Duodenal mucosa (tissue), 2 donors: ENCODE measurements around the gene GLA.

Experiments used
- H3K27ac ChIP-seq: one replicate; pipeline ENCODE4 v1.7.0; 2013; ENCODE audit warnings: low read depth, low read length
- H3K27me3 ChIP-seq, 2 donors: one replicate each; pipeline ENCODE4 v1.7.0; 2013; ENCODE audit warnings: low read length in 2 of 2, control low read depth in 1 of 2; ENCODE audit not compliant: insufficient read depth in 2 of 2, control insufficient read depth in 1 of 2
- H3K36me3 ChIP-seq, 2 donors: one replicate each; pipeline ENCODE4 v1.7.0; 2013; ENCODE audit warnings: low read length in 2 of 2, control low read depth in 1 of 2; ENCODE audit not compliant: insufficient read depth in 2 of 2, control insufficient read depth in 1 of 2
- H3K4me1 ChIP-seq, 2 donors: one replicate each; pipeline ENCODE4 v1.7.0; 2013; ENCODE audit warnings: low read length in 2 of 2, control low read depth in 1 of 2; ENCODE audit not compliant: insufficient read depth in 2 of 2, control insufficient read depth in 1 of 2
- H3K4me3 ChIP-seq, 2 donors: one replicate each; pipeline ENCODE4 v1.7.0; 2013; ENCODE audit warnings: low read length in 2 of 2, low read depth in 1 of 2
- H3K9ac ChIP-seq, 2 donors: one replicate each; pipeline ENCODE4 v1.7.0; 2013; ENCODE audit warnings: low read length in 2 of 2, low read depth in 1 of 2
- H3K9me3 ChIP-seq, 2 donors: one replicate each; pipeline ENCODE4 v1.7.0; 2013; ENCODE audit warnings: low read length in 2 of 2, control low read depth in 1 of 2; ENCODE audit not compliant: control insufficient read depth in 1 of 2

The GLA gene

DNA sequence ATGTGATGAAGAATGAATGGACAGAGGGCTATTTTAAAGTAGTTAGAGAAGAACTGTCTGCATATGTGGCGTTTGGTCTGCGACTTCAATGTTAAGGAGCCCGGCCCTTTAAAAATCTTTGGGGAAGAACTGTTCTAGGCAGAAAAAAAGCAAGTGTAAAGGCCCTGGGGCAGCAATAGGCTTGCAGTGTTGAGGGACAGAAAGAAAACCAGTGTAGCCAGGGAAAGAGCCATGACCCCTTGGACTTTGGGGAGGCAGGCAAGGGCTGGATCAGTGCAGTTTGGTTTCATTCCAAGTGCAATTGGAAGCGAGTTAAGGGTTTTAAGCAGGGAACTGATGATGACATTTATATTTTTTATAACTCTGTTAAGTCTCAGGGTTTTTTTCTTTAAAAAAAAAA is 7.9 kb downstream of the GLA start:
- Histone ChIP-seq H3K36me3 (peaks cover 0 to 13% of the 10 kb centered on the region in 2 donors), H3K4me3 (no peak overlapping the region), H3K27me3 (no peaks in the 10 kb centered on the region)

DNA sequence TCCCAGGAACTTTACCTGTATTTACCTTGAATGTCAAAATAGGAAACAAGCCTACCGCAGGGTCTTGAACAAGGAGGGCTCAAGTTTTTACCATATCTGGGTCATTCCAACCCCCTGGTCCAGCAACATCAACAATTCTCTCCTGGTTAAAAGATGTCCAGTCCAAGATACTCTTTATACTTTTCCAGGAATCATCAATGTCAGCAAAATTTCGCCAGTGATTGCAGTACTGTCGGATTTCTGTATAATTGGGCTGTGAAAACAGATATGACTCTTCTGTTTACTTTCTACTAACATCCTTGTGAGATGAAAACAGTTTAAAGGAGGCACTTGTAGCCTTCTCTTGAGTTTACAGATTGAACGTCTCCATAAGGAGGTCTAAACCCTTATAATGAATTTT is 9.0 kb downstream of the GLA start:
- no peaks in the 10 kb centered on the region for H3K27me3 ChIP-seq
- no peak overlapping the region for H3K9ac ChIP-seq
- no peaks in the 10 kb centered on the region for H3K9me3 ChIP-seq
- peaks cover 0 to 13% of the 10 kb centered on the region in 2 donors for H3K36me3 ChIP-seq
- H3K4me3 ChIP-seq, result no peak overlapping the region
- H3K4me1 ChIP-seq, result no peaks in the 10 kb centered on the region
- no peak overlapping the region for H3K27ac ChIP-seq

More for the DNA sequence above, 7.9 kb downstream of the GLA start:
- Histone ChIP-seq H3K9me3 (no peaks in the 10 kb centered on the region), H3K9ac (no peak overlapping the region), H3K4me1 (no peaks in the 10 kb centered on the region), H3K27ac (no peak overlapping the region)

DNA sequence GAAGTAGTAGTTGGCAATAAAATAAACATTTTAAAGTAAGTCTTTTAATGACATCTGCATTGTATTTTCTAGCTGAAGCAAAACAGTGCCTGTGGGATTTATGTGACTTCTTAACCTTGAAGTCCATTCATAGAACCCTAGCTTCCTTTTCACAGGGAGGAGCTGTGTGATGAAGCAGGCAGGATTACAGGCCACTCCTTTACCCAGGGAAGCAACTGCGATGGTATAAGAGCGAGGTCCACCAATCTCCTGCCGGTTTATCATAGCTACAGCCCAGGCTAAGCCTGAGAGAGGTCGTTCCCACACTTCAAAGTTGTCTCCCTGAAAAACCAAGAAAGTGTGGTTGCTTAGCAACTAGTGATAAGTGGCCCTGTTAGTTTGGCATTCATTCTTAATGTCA is 9.9 kb downstream of the GLA start:
- H3K36me3 ChIP-seq, result peaks cover 0 to 15% of the 10 kb centered on the region in 2 donors
- H3K9ac ChIP-seq, result no peak overlapping the region
- H3K27me3 ChIP-seq, result no peaks in the 10 kb centered on the region
- peaks cover 0 to 5% of the 10 kb centered on the region in 2 donors for H3K4me1 ChIP-seq
- H3K4me3 ChIP-seq, result no peak overlapping the region
- no peak overlapping the region for H3K27ac ChIP-seq
- H3K9me3 ChIP-seq, result no peaks in the 10 kb centered on the region

DNA sequence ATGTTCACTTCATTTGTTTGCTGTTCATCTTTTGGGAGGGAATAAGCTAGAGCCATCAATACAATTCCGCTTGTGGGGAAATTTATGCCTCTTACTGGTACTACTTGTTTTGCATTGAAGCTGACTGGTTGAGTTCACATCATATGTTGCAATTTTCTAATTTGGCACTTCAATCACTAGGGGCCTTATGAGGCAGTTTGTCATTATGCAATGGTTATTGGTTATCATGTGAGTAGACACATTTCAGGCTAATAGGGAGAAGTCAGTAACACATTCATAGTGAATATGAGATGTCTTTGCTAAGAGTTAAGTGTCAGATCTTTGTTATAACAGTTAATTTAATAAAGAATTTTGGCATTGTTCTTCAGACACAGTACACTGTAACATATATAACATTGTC is 11.9 kb downstream of the GLA start:
- H3K9ac ChIP-seq, result no peak overlapping the region
- no peak overlapping the region for H3K27ac ChIP-seq
- H3K27me3 ChIP-seq, result no peaks in the 10 kb centered on the region
- no peak overlapping the region for H3K4me3 ChIP-seq
- H3K4me1 ChIP-seq, result peaks cover 0 to 11% of the 10 kb centered on the region in 2 donors
- H3K9me3 ChIP-seq, result no peaks in the 10 kb centered on the region
- H3K36me3 ChIP-seq, result peaks cover 0 to 8% of the 10 kb centered on the region in 2 donors

DNA sequence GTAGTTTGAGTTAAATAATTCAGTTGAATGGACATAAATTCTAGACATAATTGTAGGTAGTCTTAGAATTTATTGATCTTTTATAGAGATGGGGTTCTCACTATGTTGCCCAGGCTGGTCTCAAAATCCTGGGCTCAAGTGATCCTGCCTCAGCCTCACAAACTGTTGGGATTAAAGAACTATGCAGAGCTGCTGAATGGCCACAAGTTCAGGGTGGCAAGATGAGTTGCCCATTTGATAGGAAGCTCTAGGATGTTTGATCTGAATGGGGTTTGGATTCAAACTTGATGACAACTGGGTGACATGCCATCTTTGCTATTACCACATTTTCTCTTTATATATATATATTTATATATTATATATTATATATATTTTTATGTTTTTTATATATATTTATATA is 13.4 kb downstream of the GLA start:
- Histone ChIP-seq H3K4me3 (no peak overlapping the region), H3K9ac (no peak overlapping the region), H3K27me3 (no peaks in the 10 kb centered on the region), H3K4me1 (peaks cover 0 to 11% of the 10 kb centered on the region in 2 donors), H3K27ac (no peak overlapping the region), H3K36me3 (peaks cover 0 to 8% of the 10 kb centered on the region in 2 donors), H3K9me3 (no peaks in the 10 kb centered on the region)

DNA sequence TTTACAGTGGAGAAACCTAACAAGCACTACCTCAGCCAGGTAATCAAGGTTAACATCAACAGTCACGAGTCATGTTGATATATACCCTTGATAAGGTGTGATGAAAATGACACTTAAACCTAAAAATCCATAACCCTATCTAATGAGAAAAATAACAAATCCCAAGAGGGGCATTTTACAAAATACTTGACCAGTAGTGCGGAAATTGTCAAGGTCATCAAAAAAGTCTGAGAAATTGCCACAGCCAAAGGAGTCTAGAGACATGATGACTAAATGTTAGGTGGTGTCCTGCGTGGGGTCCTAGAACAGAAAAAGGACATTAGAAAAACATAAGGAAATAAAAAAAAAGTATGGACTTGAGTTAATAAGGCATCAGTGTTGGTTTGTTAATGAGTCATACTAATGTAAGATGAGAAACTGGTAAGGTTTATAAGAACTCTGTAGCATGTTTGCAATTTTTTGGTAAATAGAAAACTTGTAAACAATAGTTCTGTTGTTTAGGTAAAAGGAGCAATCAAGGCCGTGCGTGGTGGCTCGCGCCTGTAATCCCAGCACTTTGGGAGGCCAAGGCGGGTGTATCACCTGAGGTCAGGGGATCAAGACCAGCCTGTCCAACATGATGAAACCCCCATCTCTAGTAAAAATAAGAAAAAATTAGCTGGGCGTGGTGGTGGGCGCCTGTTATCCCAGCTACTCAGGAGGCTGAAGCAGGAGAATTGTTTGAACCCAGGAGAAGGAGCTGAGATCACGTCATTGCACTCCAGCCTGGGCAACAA is 14.0 kb downstream of the GLA start:
- no peaks in the 10 kb centered on the region for H3K9me3 ChIP-seq
- H3K27me3 ChIP-seq, result no peaks in the 10 kb centered on the region
- H3K4me3 ChIP-seq, result no peak overlapping the region
- no peak overlapping the region for H3K9ac ChIP-seq
- no peak overlapping the region for H3K27ac ChIP-seq
- peaks cover 0 to 8% of the 10 kb centered on the region in 2 donors for H3K36me3 ChIP-seq
- peaks cover 0 to 11% of the 10 kb centered on the region in 2 donors for H3K4me1 ChIP-seq

DNA sequence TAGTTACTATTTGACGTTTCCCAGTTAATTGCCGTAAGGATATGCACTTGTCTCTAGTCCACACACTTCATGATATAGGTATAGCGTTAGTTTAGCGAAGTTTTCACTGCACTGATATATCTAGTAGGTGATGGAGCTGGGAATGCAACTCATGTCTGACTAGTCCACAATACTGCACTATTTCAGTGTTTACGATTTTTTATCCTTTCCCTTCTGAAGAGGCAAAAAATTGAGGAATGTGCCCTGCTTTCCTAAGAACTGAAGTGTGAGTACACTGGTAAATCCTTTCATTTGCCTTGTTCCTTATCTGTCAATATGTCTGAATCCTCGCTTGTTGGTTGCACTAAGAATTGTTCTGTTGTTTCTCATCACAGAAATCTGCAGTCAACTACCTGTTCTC is 15.9 kb downstream of the GLA start:
- Histone ChIP-seq H3K27me3 (no peaks in the 10 kb centered on the region), H3K9ac (peak overlapping the region; percentile 76), H3K9me3 (no peaks in the 10 kb centered on the region), H3K4me1 (peaks cover 0 to 11% of the 10 kb centered on the region in 2 donors), H3K27ac (no peak overlapping the region), H3K4me3 (peak overlapping the region; percentile 70 to 74), H3K36me3 (peaks cover 0 to 8% of the 10 kb centered on the region in 2 donors)

DNA sequence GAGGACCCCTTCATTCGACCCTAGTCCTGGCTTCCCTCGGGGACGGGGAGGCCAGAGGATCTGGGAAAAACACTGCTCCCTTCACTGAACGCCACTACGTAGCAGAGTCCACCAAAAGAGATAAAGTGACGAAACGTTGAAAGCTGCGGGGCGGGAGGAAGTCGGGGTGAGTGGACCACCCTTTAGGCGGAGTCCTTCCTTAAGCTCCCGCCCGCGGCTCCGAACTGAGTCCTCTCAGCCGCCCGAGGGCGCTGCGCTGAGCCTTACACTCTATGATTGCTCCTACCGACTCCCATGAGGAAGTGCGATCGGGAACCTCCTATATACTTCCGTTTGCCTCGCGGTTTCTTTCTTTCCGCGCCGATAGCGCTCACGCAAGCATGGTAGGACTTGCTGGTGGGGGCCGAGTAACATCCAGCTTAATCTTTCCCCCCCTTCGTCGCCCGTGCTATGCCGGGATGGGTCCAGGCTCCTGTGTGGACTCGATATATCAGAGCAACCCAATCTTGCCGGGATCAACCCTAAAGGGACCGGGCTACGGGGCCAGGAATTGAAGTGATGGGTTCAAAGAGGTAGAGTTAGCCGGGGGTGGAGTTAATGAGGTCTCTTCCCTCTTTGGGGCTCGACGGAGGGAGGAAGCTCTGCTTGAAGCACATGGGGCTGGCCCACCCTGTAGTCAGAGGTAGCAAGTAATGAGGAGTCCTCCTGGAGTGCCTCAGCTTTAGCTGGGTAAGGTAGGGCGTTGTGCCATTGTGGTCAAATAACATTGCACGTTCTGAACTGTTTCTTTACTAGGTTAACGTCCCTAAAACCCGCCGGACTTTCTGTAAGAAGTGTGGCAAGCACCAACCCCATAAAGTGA is 16.8 kb downstream of the GLA start, which contains the start of gene RPL36A:
TSS of gene RPL36A (plus strand) at position 348 of the 862 bp plus-strand sequence. CDS start at position 381, 33 bp downstream.
- H3K4me1 ChIP-seq, result peaks cover 0 to 11% of the 10 kb centered on the region in 2 donors
- peaks cover 0 to 7% of the 10 kb centered on the region in 2 donors for H3K36me3 ChIP-seq
- no peaks in the 10 kb centered on the region for H3K27me3 ChIP-seq
- H3K27ac ChIP-seq, result no peak within 1 kb of the TSS
- H3K9ac ChIP-seq, result peak within 1 kb of the TSS; percentile 76
- H3K9me3 ChIP-seq, result no peaks in the 10 kb centered on the region
- peak within 1 kb of the TSS; percentile 70 to 74 for H3K4me3 ChIP-seq

DNA sequence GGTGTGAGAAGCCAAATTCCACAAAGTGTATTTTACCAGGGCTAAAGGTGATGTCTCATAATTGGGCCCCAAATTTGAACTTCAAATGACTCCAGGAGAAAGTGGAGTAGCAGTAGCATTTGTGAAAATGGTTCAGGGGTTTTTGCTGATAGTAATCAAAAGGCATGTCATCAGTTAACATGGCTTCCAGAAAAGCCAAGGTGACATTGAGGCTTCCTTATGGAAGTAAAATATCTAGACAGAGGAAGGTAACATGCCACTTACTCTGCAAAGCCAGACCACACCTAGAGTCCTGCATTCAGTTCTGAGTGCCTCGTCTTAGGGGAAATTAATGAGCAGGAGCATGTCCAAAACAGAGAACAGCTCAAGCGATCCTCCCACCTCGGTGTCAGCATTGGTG is 19.1 kb downstream of the GLA start:
- Histone ChIP-seq H3K9ac (no peak overlapping the region), H3K27me3 (no peaks in the 10 kb centered on the region), H3K4me3 (no peak overlapping the region), H3K4me1 (peaks cover 0 to 10% of the 10 kb centered on the region in 2 donors), H3K36me3 (peaks cover 0 to 2% of the 10 kb centered on the region in 2 donors), H3K27ac (no peak overlapping the region), H3K9me3 (no peaks in the 10 kb centered on the region)

DNA sequence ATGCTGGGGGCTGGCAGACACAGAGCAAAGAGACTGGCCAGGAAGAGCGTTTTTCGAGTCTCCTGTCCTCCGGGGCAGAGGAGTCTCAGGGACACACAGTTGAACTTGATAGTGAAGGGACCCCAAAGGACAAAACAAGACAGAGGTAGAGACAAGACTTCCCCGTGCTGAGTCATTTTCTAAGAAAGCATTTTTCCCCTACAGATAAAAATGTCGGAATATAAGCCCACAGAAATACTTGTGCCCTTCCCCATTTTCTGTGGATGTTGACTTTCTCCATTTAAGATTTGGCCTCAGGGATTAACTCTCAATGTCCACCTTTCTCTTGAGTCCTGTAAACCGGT is 21.2 kb downstream of the GLA start:
- H3K9ac ChIP-seq, result no peak overlapping the region
- H3K4me1 ChIP-seq, result no peaks in the 10 kb centered on the region
- H3K27me3 ChIP-seq, result no peaks in the 10 kb centered on the region
- H3K27ac ChIP-seq, result no peak overlapping the region
- H3K4me3 ChIP-seq, result no peak overlapping the region
- H3K36me3 ChIP-seq, result no peaks in the 10 kb centered on the region
- no peaks in the 10 kb centered on the region for H3K9me3 ChIP-seq
